ENCODE measurements around the gene KAT2B. TPM values are rescaled to one million over a fixed set of nuclear protein-coding genes. Genes with fewer than 3 reads are reported as not detected.

KAT2B gene
- total RNA-seq, 1 donor from 2014 or later = 8.1 TPM

GRCh38 chr3:20121088-20121487 is 80.8 kb downstream of the KAT2B start:
- no peak for DNase-seq (ENCODE audit: low spot score)
- Mint-ChIP-seq H3K4me3 (ENCODE audit: unreplicated experiment) (no peak overlapping the region), H3K36me3 (ENCODE audit: low read depth) (peaks cover 7% of the 10 kb centered on the region), H3K27ac (ENCODE audit: unreplicated experiment) (no peak overlapping the region), H3K27me3 (ENCODE audit: low read depth) (no peaks in the 10 kb centered on the region), H3K4me1 (ENCODE audit: low read depth) (peaks cover 10% of the 10 kb centered on the region), H3K9me3 (ENCODE audit: low read depth) (peaks cover 2% of the 10 kb centered on the region)
- TF ChIP-seq CTCF (IDR thresholded peaks at IDR 0.05) = no peak

- Mint-ChIP-seq H3K9me3 (ENCODE audit: low read depth) (peaks cover 2% of the 10 kb centered on the region), H3K36me3 (ENCODE audit: low read depth) (peaks cover 12% of the 10 kb centered on the region), H3K27ac (ENCODE audit: unreplicated experiment) (no peak overlapping the region)
Measured at GRCh38 chr3:20123131-20123652, 82.9 kb downstream of the KAT2B start.

GRCh38 chr3:20125289-20125688 is 85.0 kb downstream of the KAT2B start:
- Mint-ChIP-seq H3K4me3 (ENCODE audit: unreplicated experiment) (no peak overlapping the region), H3K27ac (ENCODE audit: unreplicated experiment) (no peak overlapping the region), H3K4me1 (ENCODE audit: low read depth) (peaks cover 10% of the 10 kb centered on the region), H3K36me3 (ENCODE audit: low read depth) (peaks cover 12% of the 10 kb centered on the region), H3K9me3 (ENCODE audit: low read depth) (peaks cover 2% of the 10 kb centered on the region), H3K27me3 (ENCODE audit: low read depth) (no peaks in the 10 kb centered on the region)
- TF ChIP-seq CTCF (IDR thresholded peaks at IDR 0.05) = no peak
- DNase-seq (ENCODE audit: low spot score) = no peak

More at GRCh38 chr3:20123131-20123652, 82.9 kb downstream of the KAT2B start:
- H3K27me3 Mint-ChIP-seq (ENCODE audit: low read depth) = no peaks in the 10 kb centered on the region
- H3K4me1 Mint-ChIP-seq (ENCODE audit: low read depth) = peaks cover 10% of the 10 kb centered on the region
- no peak overlapping the region for H3K4me3 Mint-ChIP-seq (ENCODE audit: unreplicated experiment)
- DNase-seq (ENCODE audit: low spot score) = no peak
- no peak for TF ChIP-seq CTCF (IDR thresholded peaks at IDR 0.05)

GRCh38 chr3:20125897-20126296 is 85.7 kb downstream of the KAT2B start:
- Mint-ChIP-seq H3K4me1 (ENCODE audit: low read depth) (peaks cover 5% of the 10 kb centered on the region), H3K4me3 (ENCODE audit: unreplicated experiment) (no peak overlapping the region)
- DNase-seq (ENCODE audit: low spot score) = no peak

GRCh38 chr3:20128358-20128757 is 88.1 kb downstream of the KAT2B start:
- H3K4me3 Mint-ChIP-seq (ENCODE audit: unreplicated experiment) = no peak overlapping the region
- H3K4me1 Mint-ChIP-seq (ENCODE audit: low read depth) = no peaks in the 10 kb centered on the region
- DNase-seq (ENCODE audit: low spot score) = no peak
- H3K27ac Mint-ChIP-seq (ENCODE audit: unreplicated experiment) = no peak overlapping the region
- peaks cover 12% of the 10 kb centered on the region for H3K36me3 Mint-ChIP-seq (ENCODE audit: low read depth)
- no peaks in the 10 kb centered on the region for H3K27me3 Mint-ChIP-seq (ENCODE audit: low read depth)
- H3K9me3 Mint-ChIP-seq (ENCODE audit: low read depth) = peaks cover 2% of the 10 kb centered on the region
- no peak for TF ChIP-seq CTCF (IDR thresholded peaks at IDR 0.05)

More at GRCh38 chr3:20125897-20126296, 85.7 kb downstream of the KAT2B start:
- Mint-ChIP-seq H3K9me3 (ENCODE audit: low read depth) (peaks cover 2% of the 10 kb centered on the region), H3K36me3 (ENCODE audit: low read depth) (peaks cover 14% of the 10 kb centered on the region), H3K27ac (ENCODE audit: unreplicated experiment) (no peak overlapping the region), H3K27me3 (ENCODE audit: low read depth) (no peaks in the 10 kb centered on the region)
- no peak for TF ChIP-seq CTCF (IDR thresholded peaks at IDR 0.05)

All from chondrocyte (in vitro differentiated cells).